SK-N-SH treated with all-trans-retinoic acid at 6 μM for 48 hours (cell line): ENCODE results near the gene DPEP2.
"Not testable (repeated sequence)": the region's sequence is repeated elsewhere in the genome, so short reads cannot be mapped to it uniquely, and the experiment has no call there.

Experiments
- ATAC-seq: fragments of 200-7000 bp; cut with Tn5 transposase; 3 replicates; pipeline ENCODE4 v1.9.1; 2020; ENCODE audit warnings: mild to moderate bottlenecking, moderate library complexity
- ARNTL ChIP-seq: fragments of 450-650 bp; formaldehyde crosslinking; IDR thresholded peaks from 2 replicates; pipeline ENCODE4 v1.5.0; 2020; ENCODE audit warnings: low read depth, mild to moderate bottlenecking, moderate library complexity, borderline replicate concordance
- BACH2 ChIP-seq: fragments of 250-450 bp; sonication (Bioruptor Pico); IDR thresholded peaks from 2 replicates; pipeline ENCODE4 v1.9.0; 2021; ENCODE audit warnings: mild to moderate bottlenecking, borderline replicate concordance
- CREB5 ChIP-seq: fragments of 250-450 bp; sonication (Bioruptor Pico); IDR thresholded peaks from 2 replicates; pipeline ENCODE4 v1.5.1; 2020; ENCODE audit warnings: low read depth, mild to moderate bottlenecking, moderate library complexity
- CSDC2 ChIP-seq: fragments of 250-450 bp; sonication (Bioruptor Pico); IDR thresholded peaks from 2 replicates; pipeline ENCODE4 v1.5.0; 2020; ENCODE audit warnings: mild to moderate bottlenecking, moderate library complexity
- CSRNP3 ChIP-seq: fragments of 250-450 bp; sonication (Bioruptor Pico); IDR thresholded peaks from 2 replicates; pipeline ENCODE4 v1.5.1; 2021; ENCODE audit warnings: mild to moderate bottlenecking, moderate library complexity
- ESRRG ChIP-seq: fragments of 250-450 bp; sonication (Bioruptor Pico); IDR thresholded peaks from 2 replicates; pipeline ENCODE4 v1.6.1; 2021; ENCODE audit warnings: mild to moderate bottlenecking
- GLIS3 ChIP-seq: fragments of 250-450 bp; sonication (Bioruptor Pico); IDR thresholded peaks from 2 replicates; pipeline ENCODE4 v1.5.0; 2020; ENCODE audit warnings: mild to moderate bottlenecking, moderate library complexity
- ISL1 ChIP-seq: fragments of 250-450 bp; sonication (Bioruptor Pico); IDR thresholded peaks from 2 replicates; pipeline ENCODE4 v2.1.2; 2022; ENCODE audit warnings: mild to moderate bottlenecking, moderate library complexity
- OSR1 ChIP-seq: fragments of 250-450 bp; sonication (Bioruptor Pico); IDR thresholded peaks from 2 replicates; pipeline ENCODE4 v1.8.0; 2022; ENCODE audit warnings: moderate library complexity, mild to moderate bottlenecking, inconsistent platforms
- PATZ1 ChIP-seq: fragments of 250-450 bp; sonication (Bioruptor Pico); IDR thresholded peaks from 2 replicates; pipeline ENCODE4 v1.8.0; 2020; ENCODE audit warnings: mild to moderate bottlenecking, moderate library complexity, borderline replicate concordance
- POU6F1 ChIP-seq: fragments of 250-450 bp; sonication (Bioruptor Pico); IDR thresholded peaks from 2 replicates; pipeline ENCODE4 v1.8.0; 2021; ENCODE audit warnings: low read depth, mild to moderate bottlenecking, moderate library complexity, borderline replicate concordance
- PPARA ChIP-seq: fragments of 250-450 bp; sonication (Bioruptor Pico); IDR thresholded peaks from 2 replicates; pipeline ENCODE4 v1.5.0; 2020; ENCODE audit warnings: mild to moderate bottlenecking, borderline replicate concordance
- RARB ChIP-seq: fragments of 250-450 bp; sonication (Bioruptor Pico); IDR thresholded peaks from 2 replicates; pipeline ENCODE4 v1.8.0; 2021; ENCODE audit warnings: mild to moderate bottlenecking, moderate library complexity
- SNAI2 ChIP-seq: fragments of 250-450 bp; sonication (Bioruptor Pico); IDR thresholded peaks from 2 replicates; pipeline ENCODE4 v1.5.0; 2020; ENCODE audit warnings: mild to moderate bottlenecking, moderate library complexity
- TCF4 ChIP-seq: fragments of 250-450 bp; sonication (Bioruptor Pico); IDR thresholded peaks from 2 replicates; pipeline ENCODE4 v1.8.0; 2021; ENCODE audit warnings: mild to moderate bottlenecking, moderate library complexity, borderline replicate concordance
- TOX ChIP-seq: fragments of 250-450 bp; sonication (Bioruptor Pico); IDR thresholded peaks from 2 replicates; pipeline ENCODE4 v1.8.0; 2021; ENCODE audit warnings: mild to moderate bottlenecking, moderate library complexity, borderline replicate concordance
- TSHZ2 ChIP-seq: fragments of 250-450 bp; sonication (Bioruptor Pico); IDR thresholded peaks from 2 replicates; pipeline ENCODE4 v1.5.0; 2020; ENCODE audit warnings: mild to moderate bottlenecking, moderate library complexity
- ZC3H10 ChIP-seq: fragments of 250-450 bp; sonication (Bioruptor Pico); IDR thresholded peaks from 2 replicates; pipeline ENCODE4 v1.5.1; 2021; ENCODE audit warnings: mild to moderate bottlenecking, moderate library complexity
- ZFP3 ChIP-seq: fragments of 250-450 bp; sonication (Bioruptor Pico); IDR thresholded peaks from 2 replicates; pipeline ENCODE4 v1.5.0; 2020; ENCODE audit warnings: mild to moderate bottlenecking, moderate library complexity
- ZFP30 ChIP-seq: fragments of 450-650 bp; formaldehyde crosslinking; IDR thresholded peaks from 2 replicates; pipeline ENCODE4 v1.5.0; 2022; ENCODE audit warnings: mild to moderate bottlenecking, moderate library complexity
- ZNF565 ChIP-seq: fragments of 450-650 bp; formaldehyde crosslinking; conservative IDR thresholded peaks from 2 replicates; pipeline ENCODE4 v1.5.0; 2020; ENCODE audit warnings: low read depth, mild to moderate bottlenecking, moderate library complexity
- ZNF70 ChIP-seq: fragments of 450-650 bp; formaldehyde crosslinking; IDR thresholded peaks from 2 replicates; pipeline ENCODE4 v1.5.0; 2020; ENCODE audit warnings: mild to moderate bottlenecking, moderate library complexity
- ZNF8 ChIP-seq: fragments of 450-650 bp; formaldehyde crosslinking; IDR thresholded peaks from 2 replicates; pipeline ENCODE4 v1.5.0; 2020; ENCODE audit warnings: mild to moderate bottlenecking, moderate library complexity

The DPEP2 gene

GRCh38 chr16:68013440-68013839 lies 14.2 kb upstream of the DPEP2 start:
- no peak for TF ChIP-seq ZFP3 (CRISPR knock-in tag)
- TF ChIP-seq GLIS3 (CRISPR knock-in tag) = no peak
- no peak for TF ChIP-seq SNAI2 (CRISPR knock-in tag)
- no peak for TF ChIP-seq ZNF8 (CRISPR knock-in tag)
- no peak for TF ChIP-seq ZNF70
- no peak for TF ChIP-seq ESRRG (CRISPR knock-in tag)
- TF ChIP-seq PPARA (CRISPR knock-in tag) = no peak
- no peak for TF ChIP-seq BACH2 (CRISPR knock-in tag)
- TF ChIP-seq ZFP30 (CRISPR knock-in tag) = no peak
- TF ChIP-seq RARB (CRISPR knock-in tag) = no peak
- TF ChIP-seq TOX = no peak
- TF ChIP-seq PATZ1 (CRISPR knock-in tag) = no peak
- TF ChIP-seq ZNF565 (CRISPR knock-in tag) = no peak
- no peak for TF ChIP-seq OSR1 (CRISPR knock-in tag)
- TF ChIP-seq CREB5 (CRISPR knock-in tag) = no peak
- TF ChIP-seq TCF4 = no peak
- no peak for TF ChIP-seq ARNTL (CRISPR knock-in tag)
- TF ChIP-seq CSDC2 (CRISPR knock-in tag) = no peak
- TF ChIP-seq ZC3H10 (CRISPR knock-in tag) = no peak
- TF ChIP-seq, all 23 proteins: peak for 0
- no peak for ATAC-seq

GRCh38 chr16:68009872-68010271 lies 10.6 kb upstream of the DPEP2 start:
- ATAC-seq = not testable (repeated sequence)

GRCh38 chr16:68009157-68009735 lies 10.0 kb upstream of the DPEP2 start:
- TF ChIP-seq PATZ1 (CRISPR knock-in tag) = no peak
- no peak for TF ChIP-seq ESRRG (CRISPR knock-in tag)
- TF ChIP-seq TOX = no peak
- no peak for TF ChIP-seq ZNF8 (CRISPR knock-in tag)
- TF ChIP-seq ZFP30 (CRISPR knock-in tag) = no peak
- no peak for ATAC-seq

- no peak for ATAC-seq
- no peak for TF ChIP-seq TOX
- TF ChIP-seq ISL1 (CRISPR knock-in tag) = no peak
- TF ChIP-seq SNAI2 (CRISPR knock-in tag) = no peak
- no peak for TF ChIP-seq BACH2 (CRISPR knock-in tag)
- TF ChIP-seq ZNF565 (CRISPR knock-in tag) = no peak
- no peak for TF ChIP-seq GLIS3 (CRISPR knock-in tag)
- no peak for TF ChIP-seq ZNF8 (CRISPR knock-in tag)
- TF ChIP-seq TSHZ2 (CRISPR knock-in tag) = no peak
- TF ChIP-seq ESRRG (CRISPR knock-in tag) = no peak
- no peak for TF ChIP-seq RARB (CRISPR knock-in tag)
- TF ChIP-seq CREB5 (CRISPR knock-in tag) = no peak
- TF ChIP-seq CSRNP3 (CRISPR knock-in tag) = no peak
- TF ChIP-seq PPARA (CRISPR knock-in tag) = no peak
- TF ChIP-seq POU6F1 (CRISPR knock-in tag) = no peak
- TF ChIP-seq ZFP3 (CRISPR knock-in tag) = no peak
These were observed 6.6 kb upstream of the DPEP2 start for GRCh38 chr16:68005786-68006286.
